ENCODE data around the gene RIPPLY3. TPM values are rescaled to one million over a fixed set of nuclear protein-coding genes. Genes with fewer than 3 reads are reported as not detected.
"Not testable (repeated sequence)": the region's sequence is repeated elsewhere in the genome, so short reads cannot be mapped to it uniquely, and the experiment has no call there.

The RIPPLY3 gene
- total RNA-seq, 1 experiment from 2014 or later: 0.94 TPM

GRCh38 chr21:37049741-37050140, 43.2 kb downstream of the RIPPLY3 start:
- peaks cover 11% of the 10 kb centered on the region for H3K27me3 ChIP-seq (ENCODE audit: control insufficient read depth, insufficient read depth, low read length)
- not testable (repeated sequence) for DNase-seq; H3K36me3 ChIP-seq (replicated peaks; ENCODE audit: control insufficient read depth, insufficient read depth, low read length); H3K4me3 ChIP-seq (ENCODE audit: insufficient read depth, low read depth, low read length)

- H3K27me3 ChIP-seq (ENCODE audit: control insufficient read depth, insufficient read depth, low read length): no peaks in the 10 kb centered on the region
- no peak for DNase-seq
- H3K4me3 ChIP-seq (ENCODE audit: insufficient read depth, low read depth, low read length): no peak overlapping the region
- H3K36me3 ChIP-seq (replicated peaks; ENCODE audit: control insufficient read depth, insufficient read depth, low read length): no peaks in the 10 kb centered on the region
Observed at GRCh38 chr21:37055271-37055855, 48.9 kb downstream of the RIPPLY3 start.

GRCh38 chr21:37057614-37058013, 51.1 kb downstream of the RIPPLY3 start:
- H3K36me3 ChIP-seq (replicated peaks; ENCODE audit: control insufficient read depth, insufficient read depth, low read length): no peaks in the 10 kb centered on the region
- no peak for DNase-seq
- H3K4me3 ChIP-seq (ENCODE audit: insufficient read depth, low read depth, low read length): no peak overlapping the region

GRCh38 chr21:37058261-37058660, 51.8 kb downstream of the RIPPLY3 start:
- H3K36me3 ChIP-seq (replicated peaks; ENCODE audit: control insufficient read depth, insufficient read depth, low read length): no peaks in the 10 kb centered on the region
- no peaks in the 10 kb centered on the region for H3K27me3 ChIP-seq (ENCODE audit: control insufficient read depth, insufficient read depth, low read length)
- H3K4me3 ChIP-seq (ENCODE audit: insufficient read depth, low read depth, low read length): no peak overlapping the region
- no peak for DNase-seq

More at GRCh38 chr21:37057614-37058013, 51.1 kb downstream of the RIPPLY3 start:
- H3K27me3 ChIP-seq (ENCODE audit: control insufficient read depth, insufficient read depth, low read length): no peaks in the 10 kb centered on the region

- Histone ChIP-seq H3K4me3 (ENCODE audit: insufficient read depth, low read depth, low read length) (no peak overlapping the region), H3K27me3 (ENCODE audit: control insufficient read depth, insufficient read depth, low read length) (no peaks in the 10 kb centered on the region), H3K36me3 (replicated peaks; ENCODE audit: control insufficient read depth, insufficient read depth, low read length) (no peaks in the 10 kb centered on the region)
- DNase-seq: no peak
Observed at GRCh38 chr21:37059181-37059580, 52.7 kb downstream of the RIPPLY3 start.

- peak; percentile 66 for DNase-seq
- Histone ChIP-seq H3K36me3 (replicated peaks; ENCODE audit: control insufficient read depth, insufficient read depth, low read length) (no peaks in the 10 kb centered on the region), H3K27me3 (ENCODE audit: control insufficient read depth, insufficient read depth, low read length) (no peaks in the 10 kb centered on the region), H3K4me3 (ENCODE audit: insufficient read depth, low read depth, low read length) (no peak overlapping the region)
Observed at GRCh38 chr21:37060296-37060695, 53.8 kb downstream of the RIPPLY3 start.

- H3K4me3 ChIP-seq (ENCODE audit: insufficient read depth, low read depth, low read length): no peak overlapping the region
- H3K36me3 ChIP-seq (replicated peaks; ENCODE audit: control insufficient read depth, insufficient read depth, low read length): no peaks in the 10 kb centered on the region; the same call in 1 of the 2 replicates
- no peaks in the 10 kb centered on the region for H3K27me3 ChIP-seq (ENCODE audit: control insufficient read depth, insufficient read depth, low read length)
- no peak for DNase-seq
Observed at GRCh38 chr21:37061926-37062592, 55.6 kb downstream of the RIPPLY3 start.

- no peak for DNase-seq
- Histone ChIP-seq H3K4me3 (ENCODE audit: insufficient read depth, low read depth, low read length) (no peak overlapping the region), H3K27me3 (ENCODE audit: control insufficient read depth, insufficient read depth, low read length) (no peaks in the 10 kb centered on the region), H3K36me3 (replicated peaks; ENCODE audit: control insufficient read depth, insufficient read depth, low read length) (no peaks in the 10 kb centered on the region; the same call in 1 of the 2 replicates)
Observed at GRCh38 chr21:37062593-37062935, 56.1 kb downstream of the RIPPLY3 start.

GRCh38 chr21:37063433-37063832, 56.9 kb downstream of the RIPPLY3 start:
- no peaks in the 10 kb centered on the region; the same call in 1 of the 2 replicates for H3K36me3 ChIP-seq (replicated peaks; ENCODE audit: control insufficient read depth, insufficient read depth, low read length)
- no peak overlapping the region for H3K4me3 ChIP-seq (ENCODE audit: insufficient read depth, low read depth, low read length)
- no peaks in the 10 kb centered on the region for H3K27me3 ChIP-seq (ENCODE audit: control insufficient read depth, insufficient read depth, low read length)
- no peak for DNase-seq

GRCh38 chr21:37064841-37065240, 58.3 kb downstream of the RIPPLY3 start:
- no peak for DNase-seq
- H3K27me3 ChIP-seq (ENCODE audit: control insufficient read depth, insufficient read depth, low read length): no peaks in the 10 kb centered on the region
- no peaks in the 10 kb centered on the region; the same call in 1 of the 2 replicates for H3K36me3 ChIP-seq (replicated peaks; ENCODE audit: control insufficient read depth, insufficient read depth, low read length)
- no peak overlapping the region for H3K4me3 ChIP-seq (ENCODE audit: insufficient read depth, low read depth, low read length)

- Histone ChIP-seq H3K36me3 (replicated peaks; ENCODE audit: control insufficient read depth, insufficient read depth, low read length) (no peaks in the 10 kb centered on the region; the same call in 1 of the 2 replicates), H3K27me3 (ENCODE audit: control insufficient read depth, insufficient read depth, low read length) (no peaks in the 10 kb centered on the region), H3K4me3 (ENCODE audit: insufficient read depth, low read depth, low read length) (no peak overlapping the region)
- DNase-seq: no peak
Observed at GRCh38 chr21:37065561-37066177, 59.2 kb downstream of the RIPPLY3 start.

Other genes with a start within 250 kb of the RIPPLY3 start
- gene HLCS, start 40.0 kb upstream of the RIPPLY3 start, total RNA-seq (2014; rRNA removed; shearing (Covaris generic)): 13.0 and 14.3 TPM in 2 replicates
- gene PIGP, start 66.4 kb downstream of the RIPPLY3 start, total RNA-seq (2014; rRNA removed; shearing (Covaris generic)): 7.9 and 10.0 TPM in 2 replicates
- 32.2 and 32.3 TPM in 2 replicates for gene TTC3, start 66.6 kb downstream of the RIPPLY3 start, total RNA-seq (2014; rRNA removed; shearing (Covaris generic))